ENCODE results near the gene RPL7L1.
A peak's percentile ranks its signal among the peaks of the same experiment; 100 is the strongest.
"Not testable (repeated sequence)": the region's sequence is repeated elsewhere in the genome, so short reads cannot be mapped to it uniquely, and the experiment has no call there.

The RPL7L1 gene

GRCh38 chr6:42870145-42870936 is 9.1 kb upstream of the RPL7L1 start:
- H3K27me3 ChIP-seq (ENCODE audit: control insufficient read depth, insufficient read depth, low read length) = no peaks in the 10 kb centered on the region
- H3K4me3 ChIP-seq (ENCODE audit: low read length) = no peak overlapping the region
- H3K27ac ChIP-seq (ENCODE audit: low read length) = no peak overlapping the region
- no peak overlapping the region for H3K9ac ChIP-seq (ENCODE audit: low read length)
- H3K36me3 ChIP-seq (ENCODE audit: control insufficient read depth, low read depth, low read length) = peaks cover 3% of the 10 kb centered on the region
- H3K4me1 ChIP-seq (ENCODE audit: control insufficient read depth, low read depth, low read length) = no peaks in the 10 kb centered on the region
- no peaks in the 10 kb centered on the region for H3K9me3 ChIP-seq (ENCODE audit: control insufficient read depth, low read depth, low read length)

GRCh38 chr6:42871711-42872110 is 7.7 kb upstream of the RPL7L1 start:
- H3K4me1 ChIP-seq (ENCODE audit: control insufficient read depth, low read depth, low read length) = no peaks in the 10 kb centered on the region
- peaks cover 1% of the 10 kb centered on the region for H3K36me3 ChIP-seq (ENCODE audit: control insufficient read depth, low read depth, low read length)
- no peak overlapping the region for H3K27ac ChIP-seq (ENCODE audit: low read length)
- H3K9ac ChIP-seq (ENCODE audit: low read length) = no peak overlapping the region
- H3K9me3 ChIP-seq (ENCODE audit: control insufficient read depth, low read depth, low read length) = no peaks in the 10 kb centered on the region
- H3K4me3 ChIP-seq (ENCODE audit: low read length) = no peak overlapping the region
- no peaks in the 10 kb centered on the region for H3K27me3 ChIP-seq (ENCODE audit: control insufficient read depth, insufficient read depth, low read length)

- no peak overlapping the region for H3K9ac ChIP-seq (ENCODE audit: low read length)
- no peaks in the 10 kb centered on the region for H3K27me3 ChIP-seq (ENCODE audit: control insufficient read depth, insufficient read depth, low read length)
- no peaks in the 10 kb centered on the region for H3K4me1 ChIP-seq (ENCODE audit: control insufficient read depth, low read depth, low read length)
- no peaks in the 10 kb centered on the region for H3K36me3 ChIP-seq (ENCODE audit: control insufficient read depth, low read depth, low read length)
- H3K4me3 ChIP-seq (ENCODE audit: low read length) = no peak overlapping the region
- no peak overlapping the region for H3K27ac ChIP-seq (ENCODE audit: low read length)
- H3K9me3 ChIP-seq (ENCODE audit: control insufficient read depth, low read depth, low read length) = no peaks in the 10 kb centered on the region
Measured at GRCh38 chr6:42873313-42873712, 6.1 kb upstream of the RPL7L1 start.

DNA sequence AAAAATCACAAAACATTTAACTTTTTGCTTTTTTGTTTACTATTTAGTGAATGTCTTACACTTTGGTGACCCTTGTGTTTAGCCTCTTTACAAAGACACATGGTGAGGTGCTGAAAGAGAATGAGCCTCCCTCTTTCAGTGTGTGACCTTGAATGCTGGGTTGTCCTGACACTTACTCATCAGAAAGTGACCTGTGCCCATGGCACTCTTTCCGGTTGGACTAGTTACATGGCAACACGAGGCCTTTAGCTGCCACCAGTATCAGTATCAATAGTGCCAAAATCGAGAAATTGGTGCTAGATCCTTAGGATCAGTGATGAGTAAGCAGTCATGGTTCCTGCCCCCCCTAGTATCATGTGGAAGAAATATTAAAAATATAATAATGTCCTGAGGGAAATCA is 1.7 kb upstream of the RPL7L1 start:
- Histone ChIP-seq H3K9ac (ENCODE audit: low read length) (no peak overlapping the region), H3K4me1 (ENCODE audit: control insufficient read depth, low read depth, low read length) (no peaks in the 10 kb centered on the region), H3K27me3 (ENCODE audit: control insufficient read depth, insufficient read depth, low read length) (no peaks in the 10 kb centered on the region), H3K9me3 (ENCODE audit: control insufficient read depth, low read depth, low read length) (no peaks in the 10 kb centered on the region), H3K27ac (ENCODE audit: low read length) (no peak overlapping the region), H3K4me3 (ENCODE audit: low read length) (no peak overlapping the region), H3K36me3 (ENCODE audit: control insufficient read depth, low read depth, low read length) (no peaks in the 10 kb centered on the region)

DNA sequence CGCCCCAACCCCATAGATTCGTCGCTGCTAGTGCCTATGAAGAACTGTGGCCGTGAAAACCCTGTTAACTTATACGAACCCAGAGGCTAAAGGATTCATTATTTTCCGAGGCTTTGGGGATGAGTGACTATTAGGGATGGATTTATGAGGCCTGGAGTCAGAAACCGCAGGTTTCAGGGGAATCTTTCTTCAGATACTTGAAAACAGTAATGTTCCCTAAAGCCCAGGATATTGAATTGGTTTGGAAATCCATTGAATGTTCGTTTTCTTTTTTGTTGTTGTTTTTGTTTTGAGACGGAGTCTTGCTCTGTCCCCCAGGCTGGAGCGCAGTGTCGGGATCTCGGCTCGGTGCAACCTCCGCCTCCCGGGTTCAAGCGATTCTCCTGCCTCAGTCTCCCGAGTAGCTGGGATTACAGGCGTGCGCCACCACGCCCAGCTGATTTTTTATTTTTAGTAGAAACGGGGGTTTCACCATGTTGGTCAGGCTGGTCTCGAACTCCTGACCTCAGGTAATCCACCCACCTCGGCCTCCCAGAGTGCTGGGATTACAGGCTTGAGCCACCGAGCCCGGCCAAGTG is 913 bp downstream of the RPL7L1 start:
- H3K4me3 ChIP-seq (ENCODE audit: low read length) = peak overlapping the region; percentile 95
- H3K9me3 ChIP-seq (ENCODE audit: control insufficient read depth, low read depth, low read length); H3K4me1 ChIP-seq (ENCODE audit: control insufficient read depth, low read depth, low read length); H3K27me3 ChIP-seq (ENCODE audit: control insufficient read depth, insufficient read depth, low read length): not testable (repeated sequence)
- H3K9ac ChIP-seq (ENCODE audit: low read length) = peak overlapping the region; percentile 94
- H3K36me3 ChIP-seq (ENCODE audit: control insufficient read depth, low read depth, low read length) = peaks cover 24% of the 10 kb centered on the region
- H3K27ac ChIP-seq (ENCODE audit: low read length) = peak overlapping the region; percentile 85

DNA sequence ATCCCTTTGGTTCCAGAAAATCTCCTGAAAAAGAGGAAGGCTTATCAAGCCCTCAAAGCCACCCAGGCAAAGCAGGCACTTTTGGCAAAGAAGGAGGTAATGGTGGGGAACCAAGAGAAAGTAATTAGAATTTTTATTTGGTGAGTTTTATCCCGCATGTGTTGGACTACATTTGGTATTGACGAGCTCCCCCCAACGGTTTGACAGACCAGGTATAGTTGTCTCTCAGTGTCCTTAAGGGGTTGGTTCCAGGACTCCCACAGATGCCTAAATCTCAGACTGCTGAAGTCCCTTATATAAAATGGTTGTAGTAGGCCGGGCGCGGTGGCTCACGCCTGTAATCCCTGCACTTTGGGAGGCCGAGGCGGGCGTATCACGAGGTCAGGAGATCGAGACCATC is 1.5 kb downstream of the RPL7L1 start:
- peak overlapping the region; percentile 94 for H3K9ac ChIP-seq (ENCODE audit: low read length)
- H3K4me1 ChIP-seq (ENCODE audit: control insufficient read depth, low read depth, low read length); H3K27ac ChIP-seq (ENCODE audit: low read length); H3K27me3 ChIP-seq (ENCODE audit: control insufficient read depth, insufficient read depth, low read length); H3K9me3 ChIP-seq (ENCODE audit: control insufficient read depth, low read depth, low read length): not testable (repeated sequence)
- peaks cover 29% of the 10 kb centered on the region for H3K36me3 ChIP-seq (ENCODE audit: control insufficient read depth, low read depth, low read length)
- H3K4me3 ChIP-seq (ENCODE audit: low read length) = peak overlapping the region; percentile 95

DNA sequence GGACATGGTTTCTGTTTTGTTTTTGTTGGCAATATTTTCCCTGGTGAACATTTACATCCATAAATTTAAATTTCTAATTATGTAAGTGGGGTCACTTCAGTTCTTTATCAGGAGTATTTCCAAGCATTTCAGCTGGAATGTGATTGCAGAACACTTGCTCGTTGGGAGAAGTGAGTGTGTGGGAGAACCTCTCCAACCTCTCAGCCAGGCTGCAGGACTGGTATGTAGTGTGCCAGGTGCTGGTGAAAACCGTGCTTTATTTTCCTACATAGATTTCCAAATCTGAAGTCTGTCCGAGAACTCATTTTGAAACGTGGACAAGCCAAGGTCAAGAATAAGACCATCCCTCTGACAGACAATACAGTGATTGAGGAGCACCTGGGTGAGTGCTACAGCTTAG is 6.3 kb downstream of the RPL7L1 start:
- H3K9me3 ChIP-seq (ENCODE audit: control insufficient read depth, low read depth, low read length) = no peaks in the 10 kb centered on the region
- peaks cover 39% of the 10 kb centered on the region for H3K36me3 ChIP-seq (ENCODE audit: control insufficient read depth, low read depth, low read length)
- H3K27me3 ChIP-seq (ENCODE audit: control insufficient read depth, insufficient read depth, low read length) = no peaks in the 10 kb centered on the region
- no peaks in the 10 kb centered on the region for H3K4me1 ChIP-seq (ENCODE audit: control insufficient read depth, low read depth, low read length)
- no peak overlapping the region for H3K27ac ChIP-seq (ENCODE audit: low read length)
- H3K9ac ChIP-seq (ENCODE audit: low read length) = no peak overlapping the region
- H3K4me3 ChIP-seq (ENCODE audit: low read length) = no peak overlapping the region

DNA sequence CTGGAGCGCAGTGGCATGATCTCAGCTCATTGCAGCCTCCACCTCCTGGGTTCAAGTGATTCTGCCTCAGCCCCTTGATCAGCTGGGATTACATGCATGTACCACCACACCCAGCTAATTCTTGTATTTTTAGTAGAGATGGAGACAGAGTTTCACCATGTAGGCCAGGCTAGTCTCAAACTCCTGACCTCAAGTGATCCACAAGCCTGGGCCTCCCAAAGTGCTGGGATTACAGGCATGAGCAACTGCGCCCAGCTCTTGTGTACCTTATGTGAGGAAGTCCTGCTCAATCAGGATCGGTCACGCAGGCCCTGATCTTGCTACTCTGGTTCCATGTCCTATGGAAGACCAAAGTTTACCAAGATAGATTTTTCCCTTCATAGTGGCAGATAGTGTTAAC is 8.8 kb downstream of the RPL7L1 start:
- not testable (repeated sequence) for H3K27ac ChIP-seq (ENCODE audit: low read length); H3K4me3 ChIP-seq (ENCODE audit: low read length); H3K9me3 ChIP-seq (ENCODE audit: control insufficient read depth, low read depth, low read length)

GRCh38 chr6:42889815-42890214 is 10.4 kb downstream of the RPL7L1 start:
- Histone ChIP-seq H3K9ac (ENCODE audit: low read length) (peak overlapping the region; percentile 81), H3K27ac (ENCODE audit: low read length) (peak overlapping the region; percentile 22), H3K4me3 (ENCODE audit: low read length) (peak overlapping the region; percentile 73), H3K27me3 (ENCODE audit: control insufficient read depth, insufficient read depth, low read length) (no peaks in the 10 kb centered on the region), H3K4me1 (ENCODE audit: control insufficient read depth, low read depth, low read length) (no peaks in the 10 kb centered on the region), H3K36me3 (ENCODE audit: control insufficient read depth, low read depth, low read length) (peaks cover 18% of the 10 kb centered on the region), H3K9me3 (ENCODE audit: control insufficient read depth, low read depth, low read length) (no peaks in the 10 kb centered on the region)

More for the DNA sequence above, 8.8 kb downstream of the RPL7L1 start:
- peaks cover 34% of the 10 kb centered on the region for H3K36me3 ChIP-seq (ENCODE audit: control insufficient read depth, low read depth, low read length)
- H3K4me1 ChIP-seq (ENCODE audit: control insufficient read depth, low read depth, low read length); H3K9ac ChIP-seq (ENCODE audit: low read length); H3K27me3 ChIP-seq (ENCODE audit: control insufficient read depth, insufficient read depth, low read length): not testable (repeated sequence)

- no peaks in the 10 kb centered on the region for H3K4me1 ChIP-seq (ENCODE audit: control insufficient read depth, low read depth, low read length)
- H3K9me3 ChIP-seq (ENCODE audit: control insufficient read depth, low read depth, low read length) = no peaks in the 10 kb centered on the region
Measured at GRCh38 chr6:42890311-42891198, 11.1 kb downstream of the RPL7L1 start.

GRCh38 chr6:42891199-42891722 is 11.8 kb downstream of the RPL7L1 start:
- Histone ChIP-seq H3K9ac (ENCODE audit: low read length) (peak overlapping the region; percentile 81), H3K36me3 (ENCODE audit: control insufficient read depth, low read depth, low read length) (peaks cover 6% of the 10 kb centered on the region), H3K27me3 (ENCODE audit: control insufficient read depth, insufficient read depth, low read length) (no peaks in the 10 kb centered on the region), H3K9me3 (ENCODE audit: control insufficient read depth, low read depth, low read length) (no peaks in the 10 kb centered on the region), H3K4me3 (ENCODE audit: low read length) (peak overlapping the region; percentile 73), H3K27ac (ENCODE audit: low read length) (peak overlapping the region; percentile 47), H3K4me1 (ENCODE audit: control insufficient read depth, low read depth, low read length) (no peaks in the 10 kb centered on the region)

More at GRCh38 chr6:42890311-42891198, 11.1 kb downstream of the RPL7L1 start:
- peaks cover 13% of the 10 kb centered on the region for H3K36me3 ChIP-seq (ENCODE audit: control insufficient read depth, low read depth, low read length)
- H3K27me3 ChIP-seq (ENCODE audit: control insufficient read depth, insufficient read depth, low read length) = no peaks in the 10 kb centered on the region
- peak overlapping the region; percentile 73 for H3K4me3 ChIP-seq (ENCODE audit: low read length)
- peak overlapping the region; percentile 47 for H3K27ac ChIP-seq (ENCODE audit: low read length)
- peak overlapping the region; percentile 81 for H3K9ac ChIP-seq (ENCODE audit: low read length)

Data from iPS-18a (cell line).